HL-60 (cell line): Measurements from ENCODE around the gene TRIM23.

Experiments
- DNase-seq, 2 experiments: peaks; one replicate each; pipeline ENCODE4 v3.0.0-alpha.2; 2010 to 2020; ENCODE audit warnings: low read depth in 1 of 2, low spot score in 1 of 2
- H3K27ac ChIP-seq: fragments of 250-450 bp; sonication (Bioruptor Pico); replicated peaks from 2 replicates; pipeline ENCODE4 v1.5.1; 2020; ENCODE audit warnings: mild to moderate bottlenecking, moderate library complexity
- H3K27me3 ChIP-seq: fragments of 250-450 bp; sonication (Bioruptor Pico); 2 replicates; pipeline ENCODE4 v1.5.1; 2021; ENCODE audit warnings: mild to moderate bottlenecking, moderate library complexity; ENCODE audit not compliant: insufficient read depth, poor library complexity, severe bottlenecking
- H3K4me3 ChIP-seq: replicated peaks from 2 replicates; pipeline ENCODE4 v1.5.1; 2011; ENCODE audit warnings: mild to moderate bottlenecking, control low read depth, low read length; ENCODE audit not compliant: insufficient read depth
- CTCF ChIP-seq: IDR thresholded peaks from one replicate; pipeline ENCODE4 v1.5.1; 2011; ENCODE audit warnings: low read length, control low read depth, inconsistent platforms; ENCODE audit not compliant: insufficient read depth
- GABPA ChIP-seq: IDR thresholded peaks from 2 replicates; pipeline ENCODE4 v1.6.1; 2012; ENCODE audit warnings: low read depth
- POLR2AphosphoS5 ChIP-seq: IDR thresholded peaks from 2 replicates; pipeline ENCODE4 v1.6.1; 2012; ENCODE audit warnings: low read depth
- REST ChIP-seq: IDR thresholded peaks from 2 replicates; pipeline ENCODE4 v1.6.1; 2012; ENCODE audit warnings: low read depth; ENCODE audit not compliant: insufficient replicate concordance
- SPI1 ChIP-seq: IDR thresholded peaks from 2 replicates; pipeline ENCODE4 v1.6.1; 2012; ENCODE audit warnings: low read depth, mild to moderate bottlenecking, borderline replicate concordance

The TRIM23 gene

DNA sequence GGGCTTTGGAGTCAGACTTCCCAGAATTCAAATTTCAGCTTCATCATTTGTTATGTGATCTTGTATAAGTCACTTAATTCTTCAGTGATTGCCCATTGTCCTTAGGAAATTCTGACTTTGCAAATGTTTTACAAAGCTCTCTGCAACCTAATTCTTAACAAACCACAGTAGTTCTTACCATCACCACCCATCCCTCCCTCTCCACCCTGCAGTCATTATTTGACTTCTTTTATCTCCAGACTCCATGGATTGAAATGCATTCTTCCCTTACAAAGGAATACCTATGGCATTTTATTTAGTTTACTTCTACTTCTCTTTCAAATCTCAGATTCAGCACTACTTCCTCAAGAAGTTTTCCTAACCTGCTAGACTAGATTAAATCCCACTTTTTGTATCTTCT lies 23.8 kb upstream of the TRIM23 start:
- TF ChIP-seq POLR2AphosphoS5 (no peak), GABPA (no peak), SPI1 (no peak), REST (no peak), CTCF (no peak)
- no peak overlapping the region for H3K27ac ChIP-seq
- H3K4me3 ChIP-seq: no peak overlapping the region
- no peak for DNase-seq
- H3K27me3 ChIP-seq: no peaks in the 10 kb centered on the region

DNA sequence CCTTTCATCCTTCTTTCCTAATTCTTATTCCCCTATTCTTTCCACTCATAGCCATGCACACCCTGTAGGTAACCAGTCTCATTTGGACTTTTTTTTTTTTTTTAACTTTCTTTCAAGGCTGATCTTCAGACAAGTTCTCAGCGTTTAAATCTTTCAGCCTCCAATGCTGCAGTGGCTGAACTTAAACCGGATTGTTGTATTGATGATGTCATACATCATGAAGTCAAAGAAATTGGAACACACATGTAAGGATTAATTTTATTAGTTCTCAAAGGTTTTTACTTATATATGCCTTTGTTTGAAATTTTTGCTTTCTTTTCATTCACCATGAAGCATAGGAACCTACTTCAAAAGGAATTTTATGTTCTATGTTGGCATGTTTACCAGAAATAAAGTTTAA lies 22.8 kb upstream of the TRIM23 start:
- no peak overlapping the region for H3K27ac ChIP-seq

GRCh38 chr5:65640240-65640639 lies 16.1 kb upstream of the TRIM23 start:
- no peaks in the 10 kb centered on the region for H3K27me3 ChIP-seq
- H3K4me3 ChIP-seq: no peak overlapping the region
- TF ChIP-seq REST (no peak), SPI1 (no peak), GABPA (no peak), CTCF (no peak), POLR2AphosphoS5 (no peak)
- DNase-seq: no peak
- H3K27ac ChIP-seq: no peak overlapping the region

More for the DNA sequence above, 22.8 kb upstream of the TRIM23 start:
- DNase-seq: no peak
- TF ChIP-seq CTCF (no peak), SPI1 (no peak), REST (no peak), POLR2AphosphoS5 (no peak), GABPA (no peak)
- Histone ChIP-seq H3K27me3 (no peaks in the 10 kb centered on the region), H3K4me3 (no peak overlapping the region)
